Stromal cell of bone marrow (primary cell): ENCODE data around the gene EHBP1L1.
"Not testable (repeated sequence)": the region's sequence is repeated elsewhere in the genome, so short reads cannot be mapped to it uniquely, and the experiment has no call there.

Experiments used
- DNase-seq: peaks from one replicate; pipeline ENCODE4 v3.0.0-alpha.2; 2012; ENCODE audit warnings: low read depth

The EHBP1L1 gene

GRCh38 chr11:65636108-65637031, 60.5 kb downstream of the EHBP1L1 start:
- DNase-seq, result no peak

GRCh38 chr11:65637032-65637557, 61.2 kb downstream of the EHBP1L1 start:
- DNase-seq, result no peak

- peak; percentile 65 for DNase-seq
These were observed 62.1 kb downstream of the EHBP1L1 start, which contains the start of gene SIPA1 for GRCh38 chr11:65637794-65638419. Gene SIPA1, plus strand, starts transcription at chr11:65638101. Its CDS starts 2,821 bp downstream, at chr11:65640922.

DNA sequence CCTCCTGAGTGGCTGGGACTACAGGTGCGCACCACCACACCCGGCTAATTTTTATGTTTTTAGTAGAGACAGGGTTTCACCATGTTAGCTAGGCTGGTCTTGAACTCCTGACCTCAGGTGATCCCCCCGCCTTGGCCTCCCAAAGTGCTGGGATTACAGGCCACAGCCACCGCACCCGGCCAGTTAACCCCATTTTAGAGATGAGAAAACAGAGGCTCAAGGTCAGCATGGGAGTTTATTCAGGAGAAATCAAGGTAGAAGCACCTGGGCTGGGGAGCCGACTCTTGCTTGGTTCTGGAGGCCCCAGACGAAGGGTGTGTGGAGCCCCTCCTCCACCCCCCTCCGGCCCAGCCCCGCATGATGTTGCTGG, 63.4 kb downstream of the EHBP1L1 start:
- DNase-seq, result not testable (repeated sequence)

- no peak for DNase-seq
These were observed 64.0 kb downstream of the EHBP1L1 start for GRCh38 chr11:65639623-65640482.

- DNase-seq, result no peak
These were observed 64.8 kb downstream of the EHBP1L1 start for GRCh38 chr11:65640483-65641296.

- DNase-seq, result no peak
These were observed 65.6 kb downstream of the EHBP1L1 start for GRCh38 chr11:65641297-65642013.
